PFSK-1 (cell line): ENCODE measurements around the gene NTM.

Source experiments
- FOXP2 ChIP-seq: optimal IDR thresholded peaks from 2 replicates; pipeline ENCODE3; 2011; ENCODE audit warnings: borderline replicate concordance, control low read depth, inconsistent platforms; ENCODE audit not compliant: insufficient read depth; ENCODE audit errors: extremely low read length, extremely low read depth
- POLR2AphosphoS5 ChIP-seq: IDR thresholded peaks from 2 replicates; pipeline ENCODE4 v1.6.1; 2012; ENCODE audit warnings: low read depth, mild to moderate bottlenecking, control low read depth, low read length, moderate library complexity
- REST ChIP-seq, 2 experiments: IDR thresholded peaks; 2 replicates each; pipeline versions ENCODE4 v1.6.1 to v1.8.0; 2011 to 2012; ENCODE audit warnings: low read depth in 2 of 2, low read length in 2 of 2, control low read depth in 1 of 2, inconsistent platforms in 1 of 2, mild to moderate bottlenecking in 1 of 2, moderate library complexity in 1 of 2; ENCODE audit not compliant: insufficient read depth in 1 of 2
- SIN3A ChIP-seq: IDR thresholded peaks from 2 replicates; pipeline ENCODE4 v1.6.1; 2012; ENCODE audit warnings: mild to moderate bottlenecking, low read length, moderate library complexity, borderline replicate concordance; ENCODE audit not compliant: insufficient read depth
- TAF1 ChIP-seq: IDR thresholded peaks from 2 replicates; pipeline ENCODE4 v1.6.1; 2012; ENCODE audit warnings: low read length, control low read depth, borderline replicate concordance; ENCODE audit not compliant: insufficient read depth

The NTM gene

GRCh38 chr11:131870305-131870704, 499.9 kb downstream of the NTM start:
- TF ChIP-seq POLR2AphosphoS5 (no peak), FOXP2 (no peak), SIN3A (no peak), TAF1 (no peak), REST (IDR thresholded peaks at IDR 0.05; ENCODE audit: insufficient read depth in 1 of 2, low read depth in 2 of 2, low read length in 2 of 2) (no peak)

GRCh38 chr11:131871006-131871405, 500.6 kb downstream of the NTM start:
- TF ChIP-seq POLR2AphosphoS5: no peak
- TF ChIP-seq REST (IDR thresholded peaks at IDR 0.05; ENCODE audit: insufficient read depth in 1 of 2, low read depth in 2 of 2, low read length in 2 of 2): no peak
- TF ChIP-seq TAF1: no peak
- no peak for TF ChIP-seq SIN3A
- TF ChIP-seq FOXP2: no peak

GRCh38 chr11:131874070-131874469, 503.7 kb downstream of the NTM start:
- TF ChIP-seq SIN3A: no peak
- TF ChIP-seq TAF1: no peak
- no peak for TF ChIP-seq FOXP2
- TF ChIP-seq REST (IDR thresholded peaks at IDR 0.05; ENCODE audit: insufficient read depth in 1 of 2, low read depth in 2 of 2, low read length in 2 of 2): no peak
- no peak for TF ChIP-seq POLR2AphosphoS5

DNA sequence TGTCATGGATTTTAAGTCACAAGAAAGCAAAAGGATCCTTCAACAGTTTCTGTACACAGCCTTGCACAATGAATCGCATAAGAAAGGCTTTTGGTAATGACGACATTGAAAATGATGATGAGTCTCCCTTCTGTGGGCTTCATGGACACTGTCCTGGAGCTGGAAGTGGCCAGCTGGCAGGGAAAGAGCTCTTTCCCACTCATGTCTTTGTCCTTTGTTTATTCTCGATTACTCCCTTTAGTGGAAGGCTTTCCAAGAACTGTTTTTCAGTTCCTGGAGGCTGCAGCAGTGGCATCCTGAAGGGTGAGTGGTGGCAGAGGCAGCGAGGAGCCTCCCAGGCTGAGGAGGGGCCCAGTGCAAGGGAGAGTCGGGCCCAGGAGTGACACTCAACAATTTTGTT, 505.2 kb downstream of the NTM start:
- TF ChIP-seq TAF1 (no peak), SIN3A (no peak), REST (IDR thresholded peaks at IDR 0.05; ENCODE audit: insufficient read depth in 1 of 2, low read depth in 2 of 2, low read length in 2 of 2) (no peak), POLR2AphosphoS5 (no peak), FOXP2 (no peak)
